ENCODE measurements around the gene SMCO3.
"Not testable (repeated sequence)": the region's sequence is repeated elsewhere in the genome, so short reads cannot be mapped to it uniquely, and the experiment has no call there.

The SMCO3 gene

DNA sequence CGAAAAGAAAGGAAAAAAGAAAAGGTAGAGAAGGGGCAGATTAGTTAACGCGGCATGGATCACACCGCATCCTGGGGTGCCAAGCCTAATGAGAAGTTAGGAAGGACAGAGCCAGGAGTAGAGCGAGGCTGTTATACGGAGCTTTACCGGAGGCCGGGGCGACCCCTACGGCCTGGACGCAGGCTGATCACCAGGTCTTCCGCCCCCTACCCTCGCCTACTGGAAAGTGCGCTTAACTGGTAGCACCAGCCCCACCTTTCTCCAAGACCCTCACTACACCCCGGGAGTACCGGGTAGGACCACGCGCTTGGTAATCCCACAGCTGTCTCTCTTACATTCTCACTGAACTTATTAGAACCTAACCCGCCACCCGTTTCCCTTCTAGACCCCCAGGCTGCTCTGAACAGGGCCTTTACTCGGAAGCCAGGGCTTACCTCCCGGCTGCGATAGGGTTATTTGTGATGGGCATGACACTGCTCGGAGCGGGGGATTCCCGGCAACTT is 44.5 kb downstream of the SMCO3 start:
- peak overlapping the region; percentile 95 for H3K4me3 ChIP-seq (ENCODE audit: low read length)
- no peak for DNase-seq (ENCODE audit: low read depth)
- TF ChIP-seq, protein P1, sequence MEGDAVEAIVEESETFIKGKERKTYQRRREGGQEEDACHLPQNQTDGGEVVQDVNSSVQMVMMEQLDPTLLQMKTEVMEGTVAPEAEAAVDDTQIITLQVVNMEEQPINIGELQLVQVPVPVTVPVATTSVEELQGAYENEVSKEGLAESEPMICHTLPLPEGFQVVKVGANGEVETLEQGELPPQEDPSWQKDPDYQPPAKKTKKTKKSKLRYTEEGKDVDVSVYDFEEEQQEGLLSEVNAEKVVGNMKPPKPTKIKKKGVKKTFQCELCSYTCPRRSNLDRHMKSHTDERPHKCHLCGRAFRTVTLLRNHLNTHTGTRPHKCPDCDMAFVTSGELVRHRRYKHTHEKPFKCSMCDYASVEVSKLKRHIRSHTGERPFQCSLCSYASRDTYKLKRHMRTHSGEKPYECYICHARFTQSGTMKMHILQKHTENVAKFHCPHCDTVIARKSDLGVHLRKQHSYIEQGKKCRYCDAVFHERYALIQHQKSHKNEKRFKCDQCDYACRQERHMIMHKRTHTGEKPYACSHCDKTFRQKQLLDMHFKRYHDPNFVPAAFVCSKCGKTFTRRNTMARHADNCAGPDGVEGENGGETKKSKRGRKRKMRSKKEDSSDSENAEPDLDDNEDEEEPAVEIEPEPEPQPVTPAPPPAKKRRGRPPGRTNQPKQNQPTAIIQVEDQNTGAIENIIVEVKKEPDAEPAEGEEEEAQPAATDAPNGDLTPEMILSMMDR (IDR thresholded peaks at IDR 0.05; ENCODE audit: insufficient read depth, low read depth, low read length, missing control alignments) = no peak

DNA sequence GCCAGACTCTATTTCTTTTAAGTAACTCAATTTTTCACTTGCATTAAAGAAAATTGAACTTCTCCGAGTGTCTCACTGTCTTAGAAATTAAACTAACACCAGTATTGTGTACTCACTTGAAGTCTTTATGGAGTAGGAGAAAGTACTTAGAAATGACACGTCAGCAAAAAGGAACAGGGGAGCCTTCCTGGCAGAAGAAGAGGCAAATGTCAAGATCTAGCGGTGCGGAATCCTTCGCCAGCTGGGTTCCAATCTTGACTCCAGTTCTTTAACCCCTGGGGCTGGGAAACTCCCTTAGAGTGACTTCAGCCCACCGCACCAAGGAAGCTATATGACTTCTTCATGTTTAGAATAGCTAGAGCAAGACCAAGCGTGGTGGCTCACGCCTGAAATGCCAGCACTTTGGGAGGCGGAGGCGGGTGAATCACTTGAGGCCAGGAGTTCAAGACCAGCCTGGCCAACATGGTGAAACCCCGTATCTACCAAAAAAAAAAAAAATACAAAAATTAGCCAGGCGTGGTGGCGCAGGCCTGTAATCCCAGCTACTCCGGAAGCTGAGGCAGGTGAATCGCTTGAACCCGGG is 45.1 kb downstream of the SMCO3 start:
- peak overlapping the region; percentile 95 for H3K4me3 ChIP-seq (ENCODE audit: low read length)
- TF ChIP-seq, protein P1 (IDR thresholded peaks at IDR 0.05; ENCODE audit: insufficient read depth, low read depth, low read length, missing control alignments) = no peak
- peak; percentile 81 for DNase-seq (ENCODE audit: low read depth)

DNA sequence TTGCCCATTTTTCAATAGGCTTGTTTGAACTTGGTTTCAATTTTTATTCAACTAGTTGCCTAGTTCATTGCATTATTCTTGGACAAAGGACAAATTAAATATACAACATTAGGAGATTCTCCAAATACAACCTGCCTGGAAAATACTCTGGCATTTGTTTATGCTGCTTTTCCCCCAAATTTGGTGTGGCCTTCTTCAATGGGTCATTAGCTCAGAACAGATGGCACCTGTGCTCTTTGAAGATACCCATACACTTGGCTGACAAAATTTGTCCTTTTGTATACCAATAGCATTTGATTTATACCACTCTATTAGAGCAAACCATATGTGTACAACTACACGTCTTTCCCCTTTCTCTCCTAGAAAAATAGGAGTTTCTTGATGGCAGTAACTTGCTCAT is 46.4 kb downstream of the SMCO3 start:
- TF ChIP-seq, protein P1 (IDR thresholded peaks at IDR 0.05; ENCODE audit: insufficient read depth, low read depth, low read length, missing control alignments) = no peak
- no peak overlapping the region for H3K4me3 ChIP-seq (ENCODE audit: low read length)
- DNase-seq (ENCODE audit: low read depth) = no peak

DNA sequence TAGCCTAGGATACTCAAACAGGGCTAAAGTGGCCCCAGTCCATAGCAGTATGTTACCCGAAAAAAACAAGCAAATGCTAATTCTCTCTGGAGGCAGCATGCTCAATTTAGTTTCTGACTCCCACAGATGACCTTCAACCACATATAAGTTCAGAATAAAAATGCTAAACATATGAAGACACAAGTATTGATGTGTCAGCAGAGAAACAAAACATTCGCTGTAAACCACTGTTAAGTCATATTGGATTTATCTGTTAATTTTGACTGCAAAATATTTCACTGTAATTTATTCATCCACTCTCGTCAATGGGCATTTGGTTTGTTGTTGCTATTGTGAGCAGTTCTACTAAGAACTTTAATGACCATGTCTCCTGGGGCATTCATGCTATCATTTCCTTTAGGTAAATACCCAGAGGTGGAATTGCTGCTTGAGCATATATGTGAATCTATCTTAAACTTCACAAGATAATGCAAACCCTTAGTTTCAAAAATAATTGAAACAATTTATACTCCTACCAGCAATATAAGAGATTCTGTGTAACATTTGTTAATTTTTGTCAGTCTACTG is 47.2 kb downstream of the SMCO3 start:
- H3K4me3 ChIP-seq (ENCODE audit: low read length) = no peak overlapping the region
- TF ChIP-seq, protein P1 (IDR thresholded peaks at IDR 0.05; ENCODE audit: insufficient read depth, low read depth, low read length, missing control alignments) = no peak
- DNase-seq (ENCODE audit: low read depth) = no peak

DNA sequence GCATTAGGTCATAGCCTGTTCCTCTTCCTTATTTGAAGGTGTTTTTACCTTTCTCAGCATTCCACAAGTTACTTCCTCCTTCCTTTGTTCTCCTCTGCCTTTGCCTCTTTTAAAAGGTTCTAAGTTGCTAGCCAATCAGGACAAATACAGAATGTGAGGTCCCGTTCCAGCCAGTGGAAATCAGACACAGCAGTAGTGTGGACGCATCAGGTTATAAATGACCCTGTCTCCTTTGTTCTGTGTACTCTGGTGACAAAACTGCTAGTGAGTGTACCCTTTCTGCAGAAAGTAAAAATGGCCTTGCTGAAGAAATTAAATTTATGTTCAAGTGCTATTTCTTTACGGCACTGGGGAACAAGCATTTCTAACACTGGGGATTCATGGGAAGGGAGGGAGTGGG is 48.0 kb downstream of the SMCO3 start:
- not testable (repeated sequence) for DNase-seq (ENCODE audit: low read depth); H3K4me3 ChIP-seq (ENCODE audit: low read length)

DNA sequence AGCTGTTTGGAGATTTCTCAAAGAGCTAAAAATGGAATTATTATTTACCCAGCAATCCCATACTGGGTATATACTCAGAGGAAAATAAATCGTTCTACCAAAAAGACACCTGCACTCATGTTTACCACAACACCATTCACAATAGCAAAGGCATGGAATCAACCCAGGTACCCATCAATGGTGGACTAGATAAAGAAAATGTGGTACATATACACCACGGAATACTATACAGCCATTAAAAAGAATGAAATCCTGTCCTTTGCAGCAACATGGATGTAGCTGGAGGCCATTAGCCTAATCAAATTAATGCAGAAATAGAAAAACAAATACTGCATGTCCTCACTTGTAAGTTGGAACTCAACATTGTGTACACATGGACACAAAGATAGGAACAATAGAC is 48.6 kb downstream of the SMCO3 start:
- TF ChIP-seq, protein P1 (IDR thresholded peaks at IDR 0.05; ENCODE audit: insufficient read depth, low read depth, low read length, missing control alignments) = no peak
- DNase-seq (ENCODE audit: low read depth) = peak; percentile 31
- H3K4me3 ChIP-seq (ENCODE audit: low read length) = no peak overlapping the region

DNA sequence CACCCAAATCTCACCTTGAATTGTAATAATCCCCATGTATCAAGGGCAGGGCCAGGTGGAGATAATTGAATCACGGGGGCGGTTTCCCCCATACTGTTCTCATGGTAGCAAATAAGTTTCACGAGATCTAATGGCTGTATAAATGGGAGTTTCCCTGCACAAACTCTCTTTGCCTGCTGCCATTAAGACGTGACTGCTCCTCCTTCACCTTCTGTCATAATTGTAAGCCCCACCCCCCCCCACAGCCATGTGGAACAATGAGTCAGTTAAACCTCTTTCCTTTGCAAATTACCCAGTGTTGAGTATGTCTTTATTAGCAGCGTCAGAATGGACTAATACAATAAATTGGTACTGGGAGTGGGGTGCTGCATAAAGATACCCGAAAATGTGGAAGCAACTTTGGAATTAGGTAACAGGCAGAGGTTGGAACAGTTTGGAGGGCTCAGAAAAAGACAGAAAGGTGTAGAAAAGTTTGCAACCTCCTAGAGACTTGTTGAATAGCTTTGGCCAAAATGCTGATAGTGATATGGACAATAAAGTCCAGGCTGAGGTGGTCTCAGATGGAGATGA is 54.2 kb downstream of the SMCO3 start:
- not testable (repeated sequence) for H3K4me3 ChIP-seq (ENCODE audit: low read length); DNase-seq (ENCODE audit: low read depth)
